GM12872 (cell line): ENCODE data around the gene RBMS3.

Experiments used
- CTCF ChIP-seq: IDR thresholded peaks from 3 replicates; pipeline ENCODE4 v1.5.1; 2011; ENCODE audit warnings: low read depth, mild to moderate bottlenecking, low read length, moderate library complexity; ENCODE audit not compliant: insufficient read depth

RBMS3 gene

GRCh38 chr3:29705906-29706844 is 425.3 kb downstream of the RBMS3 start:
- TF ChIP-seq CTCF, result no peak

- no peak for TF ChIP-seq CTCF
These were observed 428.0 kb downstream of the RBMS3 start for GRCh38 chr3:29708884-29709283.

GRCh38 chr3:29711255-29711771 is 430.4 kb downstream of the RBMS3 start:
- no peak for TF ChIP-seq CTCF

- no peak for TF ChIP-seq CTCF
These were observed 435.3 kb downstream of the RBMS3 start for GRCh38 chr3:29716213-29716612.

GRCh38 chr3:29718661-29719065 is 437.8 kb downstream of the RBMS3 start:
- TF ChIP-seq CTCF, result no peak

GRCh38 chr3:29720665-29721064 is 439.8 kb downstream of the RBMS3 start:
- TF ChIP-seq CTCF, result no peak

GRCh38 chr3:29721789-29722188 is 440.9 kb downstream of the RBMS3 start:
- TF ChIP-seq CTCF, result no peak
